GM19463 (cell line): Measurements from ENCODE around the gene FRS3.
"Not testable (repeated sequence)": the region's sequence is repeated elsewhere in the genome, so short reads cannot be mapped to it uniquely, and the experiment has no call there.

Experiments
- ATAC-seq: cut with Tn5 transposase; IDR thresholded peaks from one replicate; pipeline ENCODE4 v1.9.1; 2021; ENCODE audit warnings: mild to moderate bottlenecking, moderate library complexity; ENCODE audit not compliant: unreplicated experiment

Gene FRS3

GRCh38 chr6:41770381-41771057 lies 9.2 kb downstream of the FRS3 start:
- ATAC-seq = no peak

GRCh38 chr6:41769376-41769775 lies 10.3 kb downstream of the FRS3 start:
- ATAC-seq = no peak

GRCh38 chr6:41768545-41769308 lies 11.0 kb downstream of the FRS3 start:
- ATAC-seq = no peak

GRCh38 chr6:41767112-41767833 lies 12.4 kb downstream of the FRS3 start:
- no peak for ATAC-seq

GRCh38 chr6:41766043-41766664 lies 13.5 kb downstream of the FRS3 start:
- ATAC-seq = not testable (repeated sequence)

- ATAC-seq = no peak
Observed at GRCh38 chr6:41763470-41763869, 16.2 kb downstream of the FRS3 start.

GRCh38 chr6:41759905-41760579 lies 19.7 kb downstream of the FRS3 start:
- no peak for ATAC-seq

GRCh38 chr6:41759106-41759904 lies 20.4 kb downstream of the FRS3 start:
- ATAC-seq = no peak

GRCh38 chr6:41758641-41759035 lies 21.1 kb downstream of the FRS3 start:
- no peak for ATAC-seq

- ATAC-seq = no peak
Observed at GRCh38 chr6:41757931-41758640, 21.6 kb downstream of the FRS3 start.

- no peak for ATAC-seq
Observed at GRCh38 chr6:41757271-41757670, 22.4 kb downstream of the FRS3 start.

- ATAC-seq = no peak
Observed at GRCh38 chr6:41756354-41756753, 23.3 kb downstream of the FRS3 start.

- ATAC-seq = no peak
Observed at GRCh38 chr6:41755895-41756294, 23.8 kb downstream of the FRS3 start.

GRCh38 chr6:41750374-41750773 lies 29.3 kb downstream of the FRS3 start:
- ATAC-seq = no peak

GRCh38 chr6:41748542-41748941 lies 31.2 kb downstream of the FRS3 start:
- no peak for ATAC-seq

- no peak for ATAC-seq
Observed at GRCh38 chr6:41748102-41748477, 31.6 kb downstream of the FRS3 start.

GRCh38 chr6:41747256-41748101 lies 32.2 kb downstream of the FRS3 start, which contains the start of gene PGC:
TSS of gene PGC (minus strand) at chr6:41747397. CDS start at chr6:41747334, 63 bp downstream.
- ATAC-seq = no peak

GRCh38 chr6:41746107-41746506 lies 33.6 kb downstream of the FRS3 start:
- ATAC-seq = no peak
